Spleen (tissue), 11 donors: ENCODE results near the gene IDH1. TPM values are rescaled to one million over a fixed set of nuclear protein-coding genes. Genes with fewer than 3 reads are reported as not detected.

Experiments
- DNase-seq: peaks from one replicate; pipeline ENCODE4 v3.0.0-alpha.2; 2020
- H3K27ac ChIP-seq, 8 donors: fragments of 200-600 bp; sonication (generic) in 7 of 8; 1 replicate in 4 of 8; 2 replicates in 4 of 8; pipeline versions ENCODE4 v1.5.0 to v1.8.0; 2016 to 2021; ENCODE audit warnings: inconsistent platforms in 4 of 8, mild to moderate bottlenecking in 4 of 8, moderate library complexity in 1 of 8
- H3K27me3 ChIP-seq, 7 donors: fragments of 200-600 bp; sonication (generic) in 6 of 7; replicated peaks in 1 of 7; 1 replicate in 4 of 7; 2 replicates in 3 of 7; pipeline versions ENCODE4 v1.5.0 to v1.8.0; 2016 to 2021; ENCODE audit warnings: inconsistent platforms in 3 of 7, mild to moderate bottlenecking in 1 of 7
- H3K36me3 ChIP-seq, 6 donors: fragments of 200-600 bp; sonication (generic) in 5 of 6; 1 replicate in 4 of 6; 2 replicates in 2 of 6; pipeline versions ENCODE4 v1.5.0 to v1.8.0; 2016 to 2021; ENCODE audit warnings: inconsistent platforms in 2 of 6
- H3K4me1 ChIP-seq, 6 donors: fragments of 200-600 bp; sonication (generic) in 5 of 6; 1 replicate in 3 of 6; 2 replicates in 3 of 6; pipeline versions ENCODE4 v1.5.0 to v1.8.0; 2016 to 2021; ENCODE audit warnings: inconsistent platforms in 3 of 6
- H3K4me3 ChIP-seq, 8 donors: fragments of 200-600 bp; sonication (generic) in 7 of 8; 1 replicate in 4 of 8; 2 replicates in 4 of 8; pipeline versions ENCODE4 v1.5.0 to v1.8.0; 2016 to 2021; ENCODE audit warnings: inconsistent platforms in 4 of 8, mild to moderate bottlenecking in 4 of 8, moderate library complexity in 2 of 8
- H3K9me3 ChIP-seq, 8 donors: fragments of 200-600 bp; sonication (generic) in 7 of 8; 1 replicate in 4 of 8; 2 replicates in 4 of 8; pipeline versions ENCODE4 v1.5.0 to v1.8.0; 2016 to 2021; ENCODE audit warnings: inconsistent platforms in 4 of 8
- CTCF ChIP-seq, 11 experiments: fragments of 200-600 bp in 7 of 11; fragments of 450-650 bp in 4 of 11; sonication (generic) in 4 of 11; IDR thresholded peaks in 8 of 11; conservative IDR thresholded peaks in 3 of 11; 1 replicate in 7 of 11; 2 replicates in 4 of 11; pipeline versions ENCODE4 v1.4.0 to v1.8.0; 2016 to 2021; ENCODE audit warnings: antibody characterized with exemption in 11 of 11, inconsistent platforms in 4 of 11, mild to moderate bottlenecking in 1 of 11
- POLR2A ChIP-seq, 3 donors: fragments of 450-650 bp; IDR thresholded peaks; one replicate each; pipeline ENCODE4 v1.5.1; 2017; ENCODE audit warnings: antibody characterized with exemption in 3 of 3, mild to moderate bottlenecking in 1 of 3
- POLR2AphosphoS5 ChIP-seq, 3 donors: sonication (generic); formaldehyde crosslinking; IDR thresholded peaks; one replicate each; pipeline ENCODE4 v1.5.1; 2017; ENCODE audit warnings: antibody characterized with exemption in 3 of 3
- WGBS, 5 donors: extraction: QIAGEN DNeasy Blood & Tissue Kit in 3 of 5; methylation state at CpG; one replicate each; pipeline versions ENCODE4 v1.1.5 to v1.1.7; 2013 to 2018; 5-methylcytosine and 5-hydroxymethylcytosine counted together
- intact Hi-C: fragments of 100-400 bp; cut with DNase I; formaldehyde crosslinking; loops from one replicate; pipeline ENCODE4 v1.15.0; 2023; ENCODE audit warnings: low total_unique reads
- polyA plus RNA-seq, 3 donors: library from polyadenylated mRNA; stranded (reverse); fragments of 200-250 nt; gene quantifications; one replicate each; pipeline ENCODE4 v1.2.1, GENCODE V29; 2013
- total RNA-seq, 7 donors: library from RNA; depleted of rRNA in 3 of 7; stranded (reverse); fragments of >200 nt in 3 of 7; fragmentation: NEBNext Ultra II Directional in 4 of 7; extraction: Animal tissue kit (Norgen Biotek cat#: 25700) in 4 of 7; gene quantifications; one replicate each; pipeline versions ENCODE4 v1.1.0 to v1.2.1, GENCODE V29; 2016 to 2021
- donor health status: healthy with polysubstance abuse.
- donor health status: DM: no; HTN: no; CAD: no; lungs with moderate emphysema.
- donor health status: DM: no; HTN: no; CAD: no.
- donor health status: Bipolar disorder and iron deficiency.
- donor health status: healthy.
- donor health status: DM: no; HTN: no; CAD: no.
- donor health status: DM: yes; HTN: yes; CAD: no.

IDH1 gene
- total and polyA plus RNA-seq, 10 donors = 26.8 to 101 (median 68.0) TPM

DNA sequence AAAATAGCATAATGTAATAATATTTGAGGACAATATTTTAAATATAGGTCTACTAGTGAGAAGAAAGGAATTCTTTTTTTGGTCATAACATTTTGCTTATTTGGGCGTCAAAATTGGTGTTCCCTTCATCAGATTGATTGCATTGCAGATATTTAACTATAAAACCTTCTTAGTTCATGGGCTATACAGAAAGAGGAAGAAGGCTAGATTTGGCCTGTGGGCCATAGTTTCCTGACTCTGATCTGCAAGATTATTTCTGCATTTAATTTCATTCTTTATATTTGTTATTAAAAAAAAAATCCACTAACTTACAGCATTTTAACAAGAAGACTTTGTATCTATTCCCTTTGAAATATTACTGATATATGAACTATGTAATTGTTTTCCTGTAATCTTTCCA, 43.1 kb upstream of the IDH1 start:
- peaks cover 0 to 87% (median 45%) of the 10 kb centered on the region in 6 donors for H3K36me3 ChIP-seq
- H3K27me3 ChIP-seq = no peaks in the 10 kb centered on the region
- WGBS, 5 donors = 39 to 75% (median 61%) methylated on average over 1 of the region's 1 CpG
- H3K4me1 ChIP-seq = peaks cover 0 to 46% (median 16%) of the 10 kb centered on the region in 6 donors
- H3K9me3 ChIP-seq = no peaks in the 10 kb centered on the region
- intact Hi-C loops = loop anchor here (10.0 kb wide), 1 partner anchor 47 kb away; no protein-coding TSS in a partner anchor
- TF ChIP-seq CTCF (IDR thresholded peaks at IDR 0.05 in 8 of 11, conservative IDR thresholded peaks at IDR 0.05 in 3 of 11) (no peak), POLR2AphosphoS5 (IDR thresholded peaks at IDR 0.05) (no peak), POLR2A (IDR thresholded peaks at IDR 0.05) (no peak)
- DNase-seq = no peak
- no peak overlapping the region for H3K4me3 ChIP-seq
- no peak overlapping the region for H3K27ac ChIP-seq

DNA sequence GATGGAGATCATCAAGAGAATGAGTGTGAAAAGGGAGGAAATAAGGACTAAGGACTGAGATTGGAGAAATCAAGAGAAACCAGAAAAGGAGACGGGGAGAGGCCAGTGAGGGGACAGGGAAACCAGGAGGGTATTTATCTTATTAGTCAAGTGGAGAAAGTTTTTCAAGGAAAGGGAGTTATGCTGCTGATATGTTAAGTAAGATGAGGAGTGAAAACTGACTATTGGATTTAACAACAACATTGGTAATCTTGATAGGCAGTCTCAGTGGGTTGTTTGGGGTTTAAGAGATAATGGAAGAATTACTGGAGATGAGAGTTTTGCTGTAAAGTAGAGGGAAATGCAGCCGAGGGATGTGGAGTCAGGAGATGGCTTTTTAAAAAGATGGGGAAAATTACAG, 41.7 kb upstream of the IDH1 start:
- no peak for TF ChIP-seq CTCF (IDR thresholded peaks at IDR 0.05 in 8 of 11, conservative IDR thresholded peaks at IDR 0.05 in 3 of 11)
- no peak for TF ChIP-seq POLR2A (IDR thresholded peaks at IDR 0.05)
- TF ChIP-seq POLR2AphosphoS5 (IDR thresholded peaks at IDR 0.05) = no peak
- peaks cover 0 to 86% (median 32%) of the 10 kb centered on the region in 6 donors for H3K36me3 ChIP-seq
- no peak overlapping the region for H3K27ac ChIP-seq
- no peaks in the 10 kb centered on the region for H3K27me3 ChIP-seq
- 93 to 97% (median 96%) methylated on average over 2 of the region's 2 CpGs for WGBS, 5 donors
- DNase-seq = no peak
- H3K4me1 ChIP-seq = peaks cover 0 to 46% (median 18%) of the 10 kb centered on the region in 6 donors
- no peaks in the 10 kb centered on the region for H3K9me3 ChIP-seq
- H3K4me3 ChIP-seq = no peak overlapping the region
- intact Hi-C loops = loop anchor here (10.0 kb wide), 1 partner anchor 48 kb away; no protein-coding TSS in a partner anchor

GRCh38 chr2:208295834-208296233, 41.0 kb upstream of the IDH1 start:
- Histone ChIP-seq H3K27me3 (no peaks in the 10 kb centered on the region), H3K27ac (peak overlapping the region in 1 of 8 donors; percentile 61), H3K9me3 (peaks cover 0 to 2% (median under 1%) of the 10 kb centered on the region in 8 donors), H3K36me3 (peaks cover 0 to 86% (median 29%) of the 10 kb centered on the region in 6 donors), H3K4me1 (peaks cover 0 to 46% (median 18%) of the 10 kb centered on the region in 6 donors), H3K4me3 (no peak overlapping the region)
- WGBS, 5 donors = 73 to 88% (median 82%) methylated on average over 4 of the region's 4 CpGs
- intact Hi-C loops = loop anchor here (10.0 kb wide), 1 partner anchor 49 kb away; no protein-coding TSS in a partner anchor
- TF ChIP-seq POLR2A (IDR thresholded peaks at IDR 0.05) (no peak), CTCF (IDR thresholded peaks at IDR 0.05 in 8 of 11, conservative IDR thresholded peaks at IDR 0.05 in 3 of 11) (no peak), POLR2AphosphoS5 (IDR thresholded peaks at IDR 0.05) (no peak)
- no peak for DNase-seq

DNA sequence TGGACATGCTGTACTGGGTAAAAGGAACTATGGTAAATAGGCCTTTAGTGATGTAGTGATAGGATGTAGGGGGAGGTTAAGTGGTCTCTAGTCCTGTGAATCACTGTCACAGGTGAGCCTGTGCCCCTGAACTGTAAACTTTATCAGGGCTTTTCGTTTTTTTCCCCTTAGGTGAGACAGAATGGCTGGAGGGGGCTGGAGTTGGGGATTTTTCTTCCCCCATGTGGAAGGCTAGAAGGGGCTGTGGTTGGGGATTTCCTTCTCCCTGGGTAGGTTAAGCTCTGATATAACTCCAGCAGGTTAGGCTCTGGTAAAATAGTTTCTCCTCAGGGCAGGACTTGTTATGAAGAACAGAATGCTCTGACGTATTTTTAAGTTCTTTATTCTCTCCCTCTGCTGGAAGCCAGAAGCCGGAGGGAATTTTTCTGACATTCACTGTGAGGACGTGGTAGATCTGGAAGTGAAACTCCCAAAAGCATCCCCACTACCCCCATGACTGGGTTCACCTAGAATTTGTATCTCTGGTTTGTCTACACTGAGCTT, 39.7 kb upstream of the IDH1 start:
- 46 to 70% (median 66%) methylated on average over 4 of the region's 4 CpGs for WGBS, 5 donors
- peaks cover 0 to 13% (median 9%) of the 10 kb centered on the region in 8 donors for H3K9me3 ChIP-seq

More for the DNA sequence above, 39.7 kb upstream of the IDH1 start:
- Histone ChIP-seq H3K4me1 (peaks cover 0 to 46% (median 18%) of the 10 kb centered on the region in 6 donors), H3K27me3 (no peaks in the 10 kb centered on the region), H3K4me3 (no peak overlapping the region), H3K36me3 (peaks cover 0 to 86% (median 34%) of the 10 kb centered on the region in 6 donors), H3K27ac (peak overlapping the region in 4 of 8 donors; percentile 20 to 61 (median 46))
- DNase-seq = no peak
- no peak for TF ChIP-seq POLR2AphosphoS5 (IDR thresholded peaks at IDR 0.05)
- no peak for TF ChIP-seq POLR2A (IDR thresholded peaks at IDR 0.05)
- TF ChIP-seq CTCF (IDR thresholded peaks at IDR 0.05 in 8 of 11, conservative IDR thresholded peaks at IDR 0.05 in 3 of 11) = no peak
- intact Hi-C loops = loop anchor here (10.0 kb wide), 1 partner anchor 50 kb away; no protein-coding TSS in a partner anchor
